GM23248 (cell line): ENCODE measurements around the gene UBE3A.

Experiments used
- EZH2 ChIP-seq: fragments of 200-600 bp; sonication (generic); IDR thresholded peaks from 2 replicates; pipeline ENCODE4 v1.6.1; 2018; ENCODE audit warnings: antibody characterized with exemption, mild to moderate bottlenecking; ENCODE audit not compliant: insufficient read depth, poor library complexity, severe bottlenecking
- EZH2phosphoT487 ChIP-seq: fragments of 200-600 bp; sonication (generic); IDR thresholded peaks from 2 replicates; pipeline ENCODE4 v1.6.1; 2018; ENCODE audit warnings: antibody characterized with exemption, moderate library complexity, mild to moderate bottlenecking, low read depth; ENCODE audit not compliant: insufficient read depth

DNA sequence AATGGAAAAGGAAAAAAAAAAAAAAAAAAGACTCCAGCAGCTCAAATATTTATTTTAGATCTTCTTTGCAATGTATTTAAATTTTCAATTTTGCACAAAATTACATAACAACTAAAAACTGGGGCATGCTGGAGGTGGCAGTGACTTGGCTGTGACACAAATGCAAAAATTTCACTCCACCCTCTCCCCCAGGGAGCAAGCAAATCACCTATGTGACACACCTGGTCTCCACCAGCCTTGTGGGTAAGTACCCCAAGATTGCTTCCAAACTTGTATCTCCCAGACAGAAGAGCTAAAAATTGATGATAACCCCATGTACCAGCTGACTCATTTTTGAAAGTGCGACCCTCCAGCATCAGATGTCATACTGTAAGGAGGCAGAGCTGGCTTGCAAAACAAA is 32.0 kb downstream of the UBE3A start:
- TF ChIP-seq EZH2phosphoT487 (no peak), EZH2 (no peak)
